HEK293 (cell line): ENCODE results near the gene BAD.

Source experiments
- BCL11B ChIP-seq: fragments of 450-650 bp; formaldehyde crosslinking; IDR thresholded peaks from 2 replicates; pipeline ENCODE4 v1.5.1; 2016; ENCODE audit warnings: low read depth, missing biosample characterization, missing genetic modification characterization
- ELK4 ChIP-seq: IDR thresholded peaks from 2 replicates; pipeline ENCODE4 v1.6.1; 2011; ENCODE audit warnings: mild to moderate bottlenecking, low read depth, low read length, borderline replicate concordance
- GLI4 ChIP-seq: fragments of 450-650 bp; formaldehyde crosslinking; IDR thresholded peaks from 2 replicates; pipeline ENCODE4 v1.5.1; 2016; ENCODE audit warnings: missing biosample characterization, missing genetic modification characterization
- KLF10 ChIP-seq: fragments of 450-650 bp; IDR thresholded peaks from 2 replicates; pipeline ENCODE4 v1.5.1; 2018; ENCODE audit warnings: missing biosample characterization, mild to moderate bottlenecking, missing genetic modification characterization
- SP2 ChIP-seq: fragments of 450-650 bp; formaldehyde crosslinking; IDR thresholded peaks from 2 replicates; pipeline ENCODE4 v1.5.1; 2016; ENCODE audit warnings: missing biosample characterization, missing genetic modification characterization
- YY1 ChIP-seq: fragments of 450-650 bp; formaldehyde crosslinking; IDR thresholded peaks from 2 replicates; pipeline ENCODE4 v1.5.1; 2018; ENCODE audit warnings: missing biosample characterization, missing genetic modification characterization
- ZBTB1 ChIP-seq: fragments of 450-650 bp; formaldehyde crosslinking; IDR thresholded peaks from 2 replicates; pipeline ENCODE4 v1.5.1; 2016; ENCODE audit warnings: missing biosample characterization, missing genetic modification characterization
- ZBTB17 ChIP-seq: fragments of 450-650 bp; formaldehyde crosslinking; IDR thresholded peaks from 2 replicates; pipeline ENCODE4 v1.5.1; 2016; ENCODE audit warnings: missing biosample characterization, missing genetic modification characterization
- ZFP69B ChIP-seq: fragments of 450-650 bp; formaldehyde crosslinking; IDR thresholded peaks from 2 replicates; pipeline ENCODE4 v1.5.1; 2016; ENCODE audit warnings: missing biosample characterization, missing genetic modification characterization
- ZNF155 ChIP-seq: fragments of 450-650 bp; formaldehyde crosslinking; IDR thresholded peaks from 2 replicates; pipeline ENCODE4 v1.5.1; 2016; ENCODE audit warnings: missing biosample characterization, missing genetic modification characterization
- ZNF16 ChIP-seq: fragments of 450-650 bp; formaldehyde crosslinking; IDR thresholded peaks from 2 replicates; pipeline ENCODE4 v1.5.1; 2016; ENCODE audit warnings: low read depth, missing biosample characterization, missing genetic modification characterization
- ZNF202 ChIP-seq: fragments of 450-650 bp; formaldehyde crosslinking; IDR thresholded peaks from 2 replicates; pipeline ENCODE4 v1.5.1; 2016; ENCODE audit warnings: missing biosample characterization, missing genetic modification characterization, borderline replicate concordance
- ZNF23 ChIP-seq: fragments of 450-650 bp; formaldehyde crosslinking; IDR thresholded peaks from 2 replicates; pipeline ENCODE4 v1.5.1; 2016; ENCODE audit warnings: missing biosample characterization, missing genetic modification characterization, borderline replicate concordance
- ZNF398 ChIP-seq: fragments of 450-650 bp; formaldehyde crosslinking; IDR thresholded peaks from 2 replicates; pipeline ENCODE4 v1.5.1; 2017; ENCODE audit warnings: missing biosample characterization, missing genetic modification characterization
- ZNF513 ChIP-seq: fragments of 450-650 bp; IDR thresholded peaks from 2 replicates; pipeline ENCODE4 v1.5.1; 2018; ENCODE audit warnings: missing biosample characterization, missing genetic modification characterization
- ZNF548 ChIP-seq: fragments of 450-650 bp; formaldehyde crosslinking; IDR thresholded peaks from 2 replicates; pipeline ENCODE4 v1.5.1; 2016; ENCODE audit warnings: missing biosample characterization, missing genetic modification characterization
- ZNF600 ChIP-seq: fragments of 450-650 bp; formaldehyde crosslinking; IDR thresholded peaks from 2 replicates; pipeline ENCODE4 v1.5.1; 2016; ENCODE audit warnings: missing biosample characterization, missing genetic modification characterization
- ZNF610 ChIP-seq: fragments of 450-650 bp; formaldehyde crosslinking; IDR thresholded peaks from 2 replicates; pipeline ENCODE4 v1.5.1; 2016; ENCODE audit warnings: missing biosample characterization, missing genetic modification characterization, borderline replicate concordance
- ZNF621 ChIP-seq: fragments of 450-650 bp; formaldehyde crosslinking; IDR thresholded peaks from 2 replicates; pipeline ENCODE4 v1.5.1; 2017; ENCODE audit warnings: missing biosample characterization, missing genetic modification characterization
- ZNF626 ChIP-seq: fragments of 450-650 bp; sonication (Bioruptor Pico); formaldehyde crosslinking; IDR thresholded peaks from 2 replicates; pipeline ENCODE4 v1.5.1; 2018; ENCODE audit warnings: missing biosample characterization, missing genetic modification characterization, inconsistent platforms
- ZNF654 ChIP-seq: fragments of 450-650 bp; formaldehyde crosslinking; IDR thresholded peaks from 2 replicates; pipeline ENCODE4 v1.5.1; 2016; ENCODE audit warnings: low read depth, missing biosample characterization, missing genetic modification characterization
- ZNF776 ChIP-seq: fragments of 450-650 bp; formaldehyde crosslinking; IDR thresholded peaks from 2 replicates; pipeline ENCODE4 v1.5.0; 2017; ENCODE audit warnings: missing biosample characterization, missing genetic modification characterization, borderline replicate concordance
- TF ChIP-seq, protein P1 (sequence below): fragments of 450-650 bp; formaldehyde crosslinking; IDR thresholded peaks from 2 replicates; pipeline ENCODE4 v1.5.1; 2016; ENCODE audit warnings: missing biosample characterization, missing genetic modification characterization
- TF ChIP-seq, protein P2 (sequence below): fragments of 450-650 bp; formaldehyde crosslinking; IDR thresholded peaks from 2 replicates; pipeline ENCODE4 v1.5.1; 2016; ENCODE audit warnings: missing biosample characterization, missing genetic modification characterization
- TF ChIP-seq, protein P3 (sequence below): fragments of 450-650 bp; formaldehyde crosslinking; IDR thresholded peaks from 2 replicates; pipeline ENCODE4 v1.5.1; 2016; ENCODE audit warnings: missing biosample characterization, missing genetic modification characterization
- TF ChIP-seq, protein P4 (sequence below): fragments of 450-650 bp; formaldehyde crosslinking; IDR thresholded peaks from 2 replicates; pipeline ENCODE4 v1.5.1; 2016; ENCODE audit warnings: missing biosample characterization, missing genetic modification characterization

The BAD gene

DNA sequence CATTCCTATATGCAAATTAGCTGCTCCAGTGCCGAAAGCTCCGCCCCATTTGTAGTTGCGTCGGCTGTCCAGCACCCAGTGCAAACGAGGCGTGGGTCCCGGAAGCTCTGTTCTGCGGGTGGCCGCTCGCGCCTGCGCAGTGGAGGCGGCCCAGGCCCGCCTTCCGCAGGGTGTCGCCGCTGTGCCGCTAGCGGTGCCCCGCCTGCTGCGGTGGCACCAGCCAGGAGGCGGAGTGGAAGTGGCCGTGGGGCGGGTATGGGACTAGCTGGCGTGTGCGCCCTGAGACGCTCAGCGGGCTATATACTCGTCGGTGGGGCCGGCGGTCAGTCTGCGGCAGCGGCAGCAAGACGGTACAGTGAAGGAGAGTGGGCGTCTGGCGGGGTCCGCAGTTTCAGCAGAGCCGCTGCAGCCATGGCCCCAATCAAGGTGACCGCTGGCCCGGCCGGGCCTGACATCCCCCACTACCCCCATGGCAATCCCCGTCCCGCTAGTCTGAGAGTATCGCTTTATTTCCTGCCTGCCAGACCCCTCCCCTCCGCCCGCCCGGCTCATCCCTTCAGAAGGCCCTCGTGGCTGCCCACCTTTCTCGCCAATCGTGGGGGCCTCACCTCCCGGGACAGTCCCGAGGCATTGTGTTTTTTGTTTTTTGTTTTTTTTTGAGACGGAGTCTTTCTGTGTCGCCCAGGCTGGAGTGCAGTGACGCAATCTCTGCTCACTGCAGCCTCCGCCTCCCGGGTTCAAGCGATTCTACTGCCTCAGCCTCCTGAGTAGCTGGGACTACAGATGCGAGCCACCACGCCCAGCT is 33.7 kb upstream of the BAD start, which contains the start of gene PRDX5 (continued):
- TF ChIP-seq, protein P1, sequence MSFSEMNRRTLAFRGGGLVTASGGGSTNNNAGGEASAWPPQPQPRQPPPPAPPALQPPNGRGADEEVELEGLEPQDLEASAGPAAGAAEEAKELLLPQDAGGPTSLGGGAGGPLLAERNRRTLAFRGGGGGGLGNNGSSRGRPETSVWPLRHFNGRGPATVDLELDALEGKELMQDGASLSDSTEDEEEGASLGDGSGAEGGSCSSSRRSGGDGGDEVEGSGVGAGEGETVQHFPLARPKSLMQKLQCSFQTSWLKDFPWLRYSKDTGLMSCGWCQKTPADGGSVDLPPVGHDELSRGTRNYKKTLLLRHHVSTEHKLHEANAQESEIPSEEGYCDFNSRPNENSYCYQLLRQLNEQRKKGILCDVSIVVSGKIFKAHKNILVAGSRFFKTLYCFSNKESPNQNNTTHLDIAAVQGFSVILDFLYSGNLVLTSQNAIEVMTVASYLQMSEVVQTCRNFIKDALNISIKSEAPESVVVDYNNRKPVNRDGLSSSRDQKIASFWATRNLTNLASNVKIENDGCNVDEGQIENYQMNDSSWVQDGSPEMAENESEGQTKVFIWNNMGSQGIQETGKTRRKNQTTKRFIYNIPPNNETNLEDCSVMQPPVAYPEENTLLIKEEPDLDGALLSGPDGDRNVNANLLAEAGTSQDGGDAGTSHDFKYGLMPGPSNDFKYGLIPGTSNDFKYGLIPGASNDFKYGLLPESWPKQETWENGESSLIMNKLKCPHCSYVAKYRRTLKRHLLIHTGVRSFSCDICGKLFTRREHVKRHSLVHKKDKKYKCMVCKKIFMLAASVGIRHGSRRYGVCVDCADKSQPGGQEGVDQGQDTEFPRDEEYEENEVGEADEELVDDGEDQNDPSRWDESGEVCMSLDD (tag by site-specific recombination): no peak
- TF ChIP-seq, protein P2, sequence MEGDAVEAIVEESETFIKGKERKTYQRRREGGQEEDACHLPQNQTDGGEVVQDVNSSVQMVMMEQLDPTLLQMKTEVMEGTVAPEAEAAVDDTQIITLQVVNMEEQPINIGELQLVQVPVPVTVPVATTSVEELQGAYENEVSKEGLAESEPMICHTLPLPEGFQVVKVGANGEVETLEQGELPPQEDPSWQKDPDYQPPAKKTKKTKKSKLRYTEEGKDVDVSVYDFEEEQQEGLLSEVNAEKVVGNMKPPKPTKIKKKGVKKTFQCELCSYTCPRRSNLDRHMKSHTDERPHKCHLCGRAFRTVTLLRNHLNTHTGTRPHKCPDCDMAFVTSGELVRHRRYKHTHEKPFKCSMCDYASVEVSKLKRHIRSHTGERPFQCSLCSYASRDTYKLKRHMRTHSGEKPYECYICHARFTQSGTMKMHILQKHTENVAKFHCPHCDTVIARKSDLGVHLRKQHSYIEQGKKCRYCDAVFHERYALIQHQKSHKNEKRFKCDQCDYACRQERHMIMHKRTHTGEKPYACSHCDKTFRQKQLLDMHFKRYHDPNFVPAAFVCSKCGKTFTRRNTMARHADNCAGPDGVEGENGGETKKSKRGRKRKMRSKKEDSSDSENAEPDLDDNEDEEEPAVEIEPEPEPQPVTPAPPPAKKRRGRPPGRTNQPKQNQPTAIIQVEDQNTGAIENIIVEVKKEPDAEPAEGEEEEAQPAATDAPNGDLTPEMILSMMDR (tag by site-specific recombination): peak; percentile 95
- TF ChIP-seq YY1 (tag by site-specific recombination) (no peak), ZNF626 (no peak), ELK4 (no peak), ZBTB1 (no peak), KLF10 (tag by site-specific recombination) (no peak), ZNF548 (tag by site-specific recombination) (no peak), ZNF23 (tag by site-specific recombination) (no peak), ZFP69B (tag by site-specific recombination) (peak; percentile 71; the same call in 1 of the 2 replicates), ZNF398 (peak; percentile 31; the same call in 1 of the 2 replicates), ZNF654 (tag by site-specific recombination) (no peak), ZNF621 (tag by site-specific recombination) (no peak), BCL11B (tag by site-specific recombination) (peak; percentile 27; the same call in 1 of the 2 replicates), ZBTB17 (peak; percentile 17; the same call in 1 of the 2 replicates), SP2 (tag by site-specific recombination) (peak; percentile 82), ZNF513 (no peak), ZNF610 (no peak), ZNF776 (tag by site-specific recombination) (no peak), GLI4 (no peak), ZNF16 (tag by site-specific recombination) (no peak), ZNF202 (tag by site-specific recombination) (no peak), ZNF155 (tag by site-specific recombination) (no peak), ZNF600 (peak; percentile 64)
- TF ChIP-seq, protein P3, sequence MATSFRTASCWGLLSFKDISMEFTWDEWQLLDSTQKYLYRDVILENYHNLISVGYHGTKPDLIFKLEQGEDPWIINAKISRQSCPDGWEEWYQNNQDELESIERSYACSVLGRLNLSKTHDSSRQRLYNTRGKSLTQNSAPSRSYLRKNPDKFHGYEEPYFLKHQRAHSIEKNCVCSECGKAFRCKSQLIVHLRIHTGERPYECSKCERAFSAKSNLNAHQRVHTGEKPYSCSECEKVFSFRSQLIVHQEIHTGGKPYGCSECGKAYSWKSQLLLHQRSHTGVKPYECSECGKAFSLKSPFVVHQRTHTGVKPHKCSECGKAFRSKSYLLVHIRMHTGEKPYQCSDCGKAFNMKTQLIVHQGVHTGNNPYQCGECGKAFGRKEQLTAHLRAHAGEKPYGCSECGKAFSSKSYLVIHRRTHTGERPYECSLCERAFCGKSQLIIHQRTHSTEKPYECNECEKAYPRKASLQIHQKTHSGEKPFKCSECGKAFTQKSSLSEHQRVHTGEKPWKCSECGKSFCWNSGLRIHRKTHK (tag by site-specific recombination): no peak
- TF ChIP-seq, protein P4, sequence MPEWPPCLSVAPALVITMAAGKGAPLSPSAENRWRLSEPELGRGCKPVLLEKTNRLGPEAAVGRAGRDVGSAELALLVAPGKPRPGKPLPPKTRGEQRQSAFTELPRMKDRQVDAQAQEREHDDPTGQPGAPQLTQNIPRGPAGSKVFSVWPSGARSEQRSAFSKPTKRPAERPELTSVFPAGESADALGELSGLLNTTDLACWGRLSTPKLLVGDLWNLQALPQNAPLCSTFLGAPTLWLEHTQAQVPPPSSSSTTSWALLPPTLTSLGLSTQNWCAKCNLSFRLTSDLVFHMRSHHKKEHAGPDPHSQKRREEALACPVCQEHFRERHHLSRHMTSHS (tag by site-specific recombination): no peak
